Prostate gland (tissue), 2 donors: Measurements from ENCODE around the gene RASSF1.

ENCODE experiments used
- POLR2A ChIP-seq: fragments of 450-650 bp; IDR thresholded peaks from one replicate; pipeline ENCODE4 v1.6.1; 2016; ENCODE audit warnings: antibody characterized with exemption, mild to moderate bottlenecking
- POLR2AphosphoS5 ChIP-seq: sonication (generic); formaldehyde crosslinking; IDR thresholded peaks from one replicate; pipeline ENCODE4 v1.6.1; 2017; ENCODE audit warnings: antibody characterized with exemption
- TF ChIP-seq, protein P1 (sequence below), 4 experiments: fragments of 200-600 bp in 2 of 4; fragments of 450-650 bp in 2 of 4; sonication (generic) in 2 of 4; IDR thresholded peaks; 1 replicate in 3 of 4; 2 replicates in 1 of 4; pipeline ENCODE4 v1.5.1; 2016 to 2019; ENCODE audit warnings: antibody characterized with exemption in 4 of 4, mild to moderate bottlenecking in 2 of 4, moderate library complexity in 2 of 4

- TF ChIP-seq, protein P1, sequence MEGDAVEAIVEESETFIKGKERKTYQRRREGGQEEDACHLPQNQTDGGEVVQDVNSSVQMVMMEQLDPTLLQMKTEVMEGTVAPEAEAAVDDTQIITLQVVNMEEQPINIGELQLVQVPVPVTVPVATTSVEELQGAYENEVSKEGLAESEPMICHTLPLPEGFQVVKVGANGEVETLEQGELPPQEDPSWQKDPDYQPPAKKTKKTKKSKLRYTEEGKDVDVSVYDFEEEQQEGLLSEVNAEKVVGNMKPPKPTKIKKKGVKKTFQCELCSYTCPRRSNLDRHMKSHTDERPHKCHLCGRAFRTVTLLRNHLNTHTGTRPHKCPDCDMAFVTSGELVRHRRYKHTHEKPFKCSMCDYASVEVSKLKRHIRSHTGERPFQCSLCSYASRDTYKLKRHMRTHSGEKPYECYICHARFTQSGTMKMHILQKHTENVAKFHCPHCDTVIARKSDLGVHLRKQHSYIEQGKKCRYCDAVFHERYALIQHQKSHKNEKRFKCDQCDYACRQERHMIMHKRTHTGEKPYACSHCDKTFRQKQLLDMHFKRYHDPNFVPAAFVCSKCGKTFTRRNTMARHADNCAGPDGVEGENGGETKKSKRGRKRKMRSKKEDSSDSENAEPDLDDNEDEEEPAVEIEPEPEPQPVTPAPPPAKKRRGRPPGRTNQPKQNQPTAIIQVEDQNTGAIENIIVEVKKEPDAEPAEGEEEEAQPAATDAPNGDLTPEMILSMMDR (IDR thresholded peaks at IDR 0.05): no peak
- no peak for TF ChIP-seq POLR2A
- TF ChIP-seq POLR2AphosphoS5: no peak
Observed at GRCh38 chr3:50340448-50341329, at the start of gene RASSF1.
